ENCODE data around the gene ARHGEF7.

ARHGEF7 gene

DNA sequence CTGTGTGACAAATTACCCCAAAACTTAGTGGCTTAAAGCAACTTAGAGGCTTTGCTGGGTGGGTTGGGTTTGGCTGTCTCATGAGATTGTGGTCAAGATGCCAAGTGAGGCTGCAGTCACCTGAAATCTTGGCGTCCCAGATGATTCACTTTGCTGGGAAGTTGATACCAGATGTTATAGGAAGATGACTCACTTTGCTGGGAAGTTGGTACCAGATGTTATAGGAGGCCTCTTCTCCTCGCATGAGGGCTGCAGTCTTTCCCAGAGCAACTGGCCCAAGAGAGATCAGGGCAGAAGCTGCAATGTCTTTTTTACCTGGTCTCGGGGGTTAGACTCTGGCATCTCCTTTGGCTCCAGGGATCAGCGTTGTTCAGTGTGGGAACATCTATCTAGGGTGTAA is 222.1 kb downstream of the ARHGEF7 start:
- H3K27me3 Mint-ChIP-seq: no peaks in the 10 kb centered on the region
- H3K4me3 Mint-ChIP-seq: no peak overlapping the region
- H3K27ac Mint-ChIP-seq: no peak overlapping the region
- H3K4me1 Mint-ChIP-seq: no peaks in the 10 kb centered on the region
- peaks cover 24% of the 10 kb centered on the region for H3K36me3 Mint-ChIP-seq
- peaks cover 10% of the 10 kb centered on the region for H3K9me3 Mint-ChIP-seq

DNA sequence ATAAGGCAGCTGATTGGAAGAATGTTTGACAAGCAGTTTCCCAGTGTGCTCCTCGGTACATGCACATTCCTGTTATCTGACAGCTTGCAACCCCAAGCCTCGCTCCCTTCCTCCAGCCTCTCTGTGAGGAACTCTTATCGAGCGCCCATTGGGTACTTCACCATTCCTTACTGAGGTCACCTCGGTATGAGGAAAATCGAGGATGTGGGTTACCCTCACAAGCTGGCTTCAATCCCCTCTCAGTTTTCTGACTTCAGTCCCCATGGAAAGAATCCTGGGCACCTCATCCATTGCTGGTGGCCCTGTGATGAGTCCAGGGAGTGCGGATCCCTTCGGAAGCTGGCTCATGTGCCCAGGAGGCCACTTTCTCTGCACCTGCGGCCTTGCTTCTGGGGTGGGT is 222.6 kb downstream of the ARHGEF7 start:
- Mint-ChIP-seq H3K27ac (no peak overlapping the region), H3K4me3 (no peak overlapping the region), H3K36me3 (peaks cover 22% of the 10 kb centered on the region), H3K9me3 (peaks cover 8% of the 10 kb centered on the region), H3K4me1 (no peaks in the 10 kb centered on the region), H3K27me3 (no peaks in the 10 kb centered on the region)

DNA sequence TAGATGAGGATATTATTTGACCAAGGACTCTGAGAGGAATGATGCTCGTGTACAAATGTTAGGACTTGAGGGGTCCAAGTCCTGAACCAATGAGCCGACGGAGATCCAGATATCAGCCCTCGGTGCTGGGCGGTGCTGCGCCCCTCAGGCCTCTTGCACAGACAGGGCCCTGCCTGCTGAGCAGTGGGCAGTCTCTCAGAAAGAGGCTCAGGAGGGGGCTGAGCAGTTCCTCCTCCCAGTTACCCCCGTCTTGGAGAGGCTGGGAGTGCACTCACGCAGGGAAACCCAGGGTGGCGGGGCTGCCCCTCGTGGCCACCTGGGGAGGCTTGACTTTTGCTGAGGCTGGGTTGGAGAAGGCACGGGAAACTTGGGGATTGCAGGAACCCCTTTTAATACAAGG is 223.7 kb downstream of the ARHGEF7 start:
- H3K27ac Mint-ChIP-seq: no peak overlapping the region
- peaks cover 14% of the 10 kb centered on the region for H3K36me3 Mint-ChIP-seq
- H3K4me3 Mint-ChIP-seq: no peak overlapping the region
- H3K27me3 Mint-ChIP-seq: no peaks in the 10 kb centered on the region
- no peaks in the 10 kb centered on the region for H3K9me3 Mint-ChIP-seq
- no peaks in the 10 kb centered on the region for H3K4me1 Mint-ChIP-seq

DNA sequence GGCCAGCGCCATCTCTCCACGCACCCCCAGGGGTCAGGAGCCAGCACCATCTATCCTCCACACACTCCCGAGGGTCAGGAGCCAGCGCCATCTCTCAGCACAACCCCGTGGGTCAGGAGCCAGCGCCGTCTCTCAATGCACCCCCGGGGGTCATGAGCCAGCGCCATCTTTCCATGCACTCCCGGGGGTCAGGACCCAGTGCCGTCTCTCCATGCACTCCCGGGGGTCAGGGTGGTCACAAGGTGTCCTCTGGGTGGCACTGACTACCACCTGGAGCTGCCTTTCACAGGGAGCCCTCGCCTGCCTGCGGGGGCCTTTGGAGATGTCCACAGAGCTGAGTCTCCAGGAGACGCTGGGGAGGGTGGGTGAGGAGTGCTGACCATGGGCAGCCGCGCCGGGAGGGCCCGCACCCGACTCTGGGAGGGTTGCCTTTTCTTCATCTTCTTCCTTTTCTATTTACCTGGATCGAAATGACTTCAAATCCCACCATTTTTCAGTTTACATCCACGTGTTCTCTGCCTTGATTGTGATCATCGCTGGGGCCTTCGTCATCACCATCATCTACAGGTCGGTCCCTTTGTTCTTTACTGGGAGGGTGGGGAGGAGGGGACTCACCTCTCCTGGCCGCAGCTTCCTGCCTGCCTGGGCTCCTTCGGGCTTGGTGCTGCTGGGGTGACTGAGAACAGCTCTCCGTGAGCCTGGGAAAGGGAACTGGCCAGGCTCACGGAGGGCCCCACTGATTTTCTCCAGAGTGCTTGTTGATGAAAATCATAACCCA is 224.4 kb downstream of the ARHGEF7 start:
- Mint-ChIP-seq H3K4me3 (no peak overlapping the region), H3K36me3 (peaks cover 9% of the 10 kb centered on the region), H3K27ac (no peak overlapping the region), H3K9me3 (no peaks in the 10 kb centered on the region), H3K27me3 (no peaks in the 10 kb centered on the region), H3K4me1 (no peaks in the 10 kb centered on the region)

DNA sequence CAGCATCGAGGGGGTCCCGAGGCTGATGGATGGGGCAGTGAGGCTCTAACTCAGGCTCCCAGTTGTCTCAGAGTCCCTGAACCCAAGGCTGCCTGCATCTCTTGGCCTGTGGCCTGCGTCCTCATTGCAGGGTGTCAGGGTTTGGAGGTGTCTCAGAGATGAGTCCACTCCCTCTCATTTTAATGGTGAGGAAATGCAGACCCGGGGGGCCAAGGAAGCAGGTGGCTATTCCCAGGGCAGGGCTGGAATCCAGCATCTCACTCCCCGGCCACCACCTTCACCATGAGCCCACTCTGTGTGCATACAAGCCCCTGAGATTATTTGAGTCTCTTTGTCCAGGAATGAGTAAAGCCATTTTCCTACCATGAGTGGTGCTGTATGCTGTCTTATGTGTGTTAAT is 226.8 kb downstream of the ARHGEF7 start:
- Mint-ChIP-seq H3K27me3 (no peaks in the 10 kb centered on the region), H3K4me3 (no peak overlapping the region), H3K4me1 (no peaks in the 10 kb centered on the region), H3K36me3 (peaks cover 7% of the 10 kb centered on the region), H3K9me3 (no peaks in the 10 kb centered on the region), H3K27ac (no peak overlapping the region)

DNA sequence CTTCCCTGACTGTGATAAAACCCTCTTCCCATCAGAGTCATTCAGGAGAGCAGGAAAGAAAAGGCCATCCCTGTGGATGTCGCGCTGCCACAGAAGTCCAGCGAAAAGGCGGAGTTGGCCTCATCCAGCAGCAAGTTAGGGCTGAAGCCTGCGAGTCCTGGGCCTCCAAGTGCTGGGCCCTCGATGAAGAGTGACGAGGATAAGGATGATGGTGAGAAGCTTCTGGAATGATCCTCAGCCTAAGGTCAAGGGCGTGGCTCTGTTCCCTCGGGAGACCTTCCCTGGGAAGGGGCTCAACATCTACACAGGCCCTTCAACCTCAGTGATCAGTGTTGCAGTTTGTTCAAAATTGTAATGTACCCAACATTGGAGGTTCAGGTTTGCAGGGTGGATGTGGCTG is 227.6 kb downstream of the ARHGEF7 start:
- Mint-ChIP-seq H3K27me3 (no peaks in the 10 kb centered on the region), H3K27ac (no peak overlapping the region), H3K4me3 (no peak overlapping the region), H3K4me1 (no peaks in the 10 kb centered on the region), H3K9me3 (no peaks in the 10 kb centered on the region), H3K36me3 (peaks cover 5% of the 10 kb centered on the region)

DNA sequence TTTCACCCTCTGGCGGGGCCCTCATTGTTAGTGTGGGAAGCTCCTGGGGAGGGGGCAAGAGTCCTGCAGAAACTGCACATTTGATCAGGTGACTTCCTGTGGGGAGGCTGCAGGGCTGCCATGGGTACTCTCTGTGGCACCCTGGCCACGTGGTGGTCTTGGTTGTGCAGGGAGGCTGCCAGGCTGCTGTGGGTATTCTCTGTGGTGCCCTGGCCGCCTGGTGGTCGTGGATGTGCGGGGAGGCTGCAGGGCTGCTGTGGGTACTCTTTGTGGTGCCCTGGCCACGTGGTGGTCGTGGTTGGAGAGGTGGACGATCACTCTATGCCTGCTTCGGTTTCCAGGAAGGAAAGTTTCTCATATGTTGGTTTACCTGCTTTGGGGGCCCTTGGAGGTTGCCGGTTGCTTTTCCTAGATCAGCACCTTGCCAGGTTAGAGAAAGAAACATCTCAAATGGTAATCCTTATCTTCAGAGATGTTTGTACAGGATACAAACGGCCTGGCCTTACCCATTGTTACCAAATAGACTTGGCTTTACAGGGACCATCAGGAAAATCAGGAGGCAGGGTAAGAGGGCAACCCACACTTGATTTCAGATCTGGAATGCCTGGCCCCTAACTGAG is 228.2 kb downstream of the ARHGEF7 start:
- Mint-ChIP-seq H3K4me1 (no peaks in the 10 kb centered on the region), H3K4me3 (no peak overlapping the region), H3K36me3 (peaks cover 5% of the 10 kb centered on the region), H3K27ac (no peak overlapping the region), H3K9me3 (no peaks in the 10 kb centered on the region), H3K27me3 (no peaks in the 10 kb centered on the region)

DNA sequence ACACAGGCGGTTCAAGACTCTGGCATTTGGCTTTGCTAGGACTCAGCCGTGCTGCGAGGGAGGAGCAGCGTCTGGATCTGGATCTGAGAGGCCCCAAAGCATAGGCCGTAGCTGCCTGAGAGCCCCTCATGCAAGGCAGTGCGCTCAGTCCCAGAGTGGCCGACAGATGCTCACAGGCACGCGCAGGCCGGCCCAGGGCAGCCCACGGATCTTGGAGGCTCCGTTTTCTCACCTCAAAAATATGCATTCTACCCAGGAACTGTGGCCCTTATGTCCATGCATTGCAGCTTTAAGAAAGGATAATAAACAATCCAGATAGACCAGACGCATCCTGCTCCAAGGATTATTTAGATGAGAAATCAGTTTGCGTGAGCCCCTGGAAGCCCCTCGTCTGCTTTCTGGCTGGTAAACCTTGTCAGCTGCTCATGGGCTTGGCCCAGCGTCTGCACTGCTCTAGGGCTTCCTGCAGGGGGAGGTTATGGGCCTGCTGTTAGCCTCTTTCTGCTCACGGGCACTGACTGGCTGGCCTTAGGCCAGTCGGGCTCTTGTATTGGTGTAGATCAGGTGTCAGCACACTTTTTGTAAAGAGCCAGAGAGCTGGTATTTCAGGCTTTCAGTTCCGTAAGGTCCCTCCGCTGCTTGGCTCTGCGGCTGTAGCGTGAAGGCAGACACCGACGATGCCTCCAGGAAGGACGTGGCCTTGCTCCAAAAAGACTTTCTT is 229.5 kb downstream of the ARHGEF7 start:
- no peak overlapping the region for H3K27ac Mint-ChIP-seq
- H3K36me3 Mint-ChIP-seq: peaks cover 2% of the 10 kb centered on the region
- no peaks in the 10 kb centered on the region for H3K27me3 Mint-ChIP-seq
- no peaks in the 10 kb centered on the region for H3K9me3 Mint-ChIP-seq
- no peak overlapping the region for H3K4me3 Mint-ChIP-seq
- no peaks in the 10 kb centered on the region for H3K4me1 Mint-ChIP-seq

DNA sequence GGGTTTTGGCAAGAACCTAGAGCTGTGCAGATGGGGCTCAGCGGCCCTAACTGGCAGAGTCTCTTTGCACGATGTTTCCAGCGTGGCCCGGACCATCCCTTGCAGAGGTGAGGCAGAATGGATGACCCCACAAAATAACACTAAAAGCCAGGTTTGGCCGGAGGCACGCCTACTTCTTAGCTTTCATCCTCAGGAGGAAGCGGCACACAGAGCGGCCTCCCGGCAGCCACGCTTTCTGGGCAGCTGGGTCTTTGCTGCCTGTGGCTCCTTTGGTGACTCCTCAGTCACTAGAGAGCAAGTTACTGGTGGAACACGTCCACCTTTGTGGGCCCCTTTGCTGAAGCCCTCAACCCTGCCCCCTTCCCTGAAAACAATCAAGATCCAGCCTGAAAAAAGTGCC is 230.6 kb downstream of the ARHGEF7 start:
- Mint-ChIP-seq H3K4me1 (no peaks in the 10 kb centered on the region), H3K36me3 (no peaks in the 10 kb centered on the region), H3K9me3 (no peaks in the 10 kb centered on the region), H3K27ac (no peak overlapping the region), H3K4me3 (no peak overlapping the region), H3K27me3 (no peaks in the 10 kb centered on the region)

DNA sequence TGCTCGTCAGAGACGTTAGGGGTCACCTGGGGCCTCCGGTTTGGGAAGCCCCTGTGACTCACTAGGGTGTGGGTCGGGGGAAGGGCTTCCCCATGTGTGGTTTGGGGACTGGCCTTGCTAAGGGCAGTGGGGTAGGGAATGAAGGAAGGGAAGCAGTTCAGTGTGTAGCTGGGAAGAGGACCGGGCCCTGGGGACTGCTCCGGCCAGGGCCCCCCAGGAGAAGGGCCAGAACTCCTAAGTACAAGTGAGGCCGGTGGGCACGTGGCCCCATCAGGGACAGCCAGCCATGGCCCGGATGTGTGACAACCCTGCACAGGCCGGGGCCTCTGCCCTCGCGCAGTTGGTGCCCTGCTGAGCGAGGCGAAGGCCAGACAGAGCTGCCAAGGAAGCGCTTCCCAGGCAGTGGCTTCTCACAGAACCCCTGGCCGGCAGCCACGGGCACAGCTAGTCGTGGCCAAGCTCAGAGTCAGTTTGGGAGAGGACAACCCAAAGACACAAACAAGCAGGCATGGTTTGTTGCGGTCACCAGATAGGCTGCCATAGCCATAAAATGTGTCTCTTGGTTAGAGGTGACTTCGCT is 231.1 kb downstream of the ARHGEF7 start:
- Mint-ChIP-seq H3K4me1 (no peaks in the 10 kb centered on the region), H3K4me3 (no peak overlapping the region), H3K27me3 (no peaks in the 10 kb centered on the region), H3K36me3 (no peaks in the 10 kb centered on the region), H3K27ac (no peak overlapping the region), H3K9me3 (no peaks in the 10 kb centered on the region)

DNA sequence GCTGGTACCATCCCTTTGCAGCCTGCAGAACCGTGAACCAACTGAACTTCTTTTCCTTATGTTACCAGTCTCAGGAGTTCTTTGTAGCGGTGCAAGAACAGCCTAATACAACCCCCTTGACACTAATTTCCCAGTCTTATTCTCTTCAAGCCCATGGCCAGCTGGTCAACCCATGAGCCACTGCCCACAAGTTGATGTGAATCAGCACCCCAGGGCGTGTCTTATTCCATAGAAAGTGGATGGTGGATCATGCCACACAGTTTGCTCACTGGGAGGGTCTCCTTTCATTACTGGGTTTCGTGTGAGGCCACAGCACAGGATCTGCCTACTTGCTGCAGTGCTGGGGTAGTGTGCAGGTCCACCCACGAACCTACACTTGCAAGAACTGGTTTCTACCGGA is 232.3 kb downstream of the ARHGEF7 start:
- no peak overlapping the region for H3K4me3 Mint-ChIP-seq
- no peaks in the 10 kb centered on the region for H3K4me1 Mint-ChIP-seq
- H3K36me3 Mint-ChIP-seq: no peaks in the 10 kb centered on the region
- no peaks in the 10 kb centered on the region for H3K9me3 Mint-ChIP-seq
- H3K27me3 Mint-ChIP-seq: no peaks in the 10 kb centered on the region
- no peak overlapping the region for H3K27ac Mint-ChIP-seq

DNA sequence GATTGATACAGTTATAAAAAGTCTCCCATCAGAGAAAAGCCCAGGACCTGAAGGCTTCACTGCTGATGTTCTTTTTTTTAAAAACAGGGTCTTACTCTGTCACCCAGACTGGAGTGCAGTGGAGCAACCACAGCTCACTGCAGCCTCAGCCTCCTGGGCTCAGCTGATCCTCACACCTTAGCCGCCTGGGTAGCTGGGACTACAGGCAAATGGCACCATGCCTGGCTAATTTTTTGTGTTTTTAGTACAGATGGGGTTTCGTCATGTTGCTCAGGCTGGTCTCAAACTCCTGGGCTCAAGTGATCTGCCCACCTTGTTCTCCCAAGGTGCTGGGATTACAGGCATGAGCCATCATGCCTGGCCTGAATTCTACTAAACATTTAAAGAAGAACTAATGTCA is 238.4 kb downstream of the ARHGEF7 start:
- peaks cover 13% of the 10 kb centered on the region for H3K4me1 Mint-ChIP-seq
- no peak overlapping the region for H3K4me3 Mint-ChIP-seq
- H3K36me3 Mint-ChIP-seq: no peaks in the 10 kb centered on the region
- no peak overlapping the region for H3K27ac Mint-ChIP-seq
- H3K9me3 Mint-ChIP-seq: no peaks in the 10 kb centered on the region
- H3K27me3 Mint-ChIP-seq: no peaks in the 10 kb centered on the region

DNA sequence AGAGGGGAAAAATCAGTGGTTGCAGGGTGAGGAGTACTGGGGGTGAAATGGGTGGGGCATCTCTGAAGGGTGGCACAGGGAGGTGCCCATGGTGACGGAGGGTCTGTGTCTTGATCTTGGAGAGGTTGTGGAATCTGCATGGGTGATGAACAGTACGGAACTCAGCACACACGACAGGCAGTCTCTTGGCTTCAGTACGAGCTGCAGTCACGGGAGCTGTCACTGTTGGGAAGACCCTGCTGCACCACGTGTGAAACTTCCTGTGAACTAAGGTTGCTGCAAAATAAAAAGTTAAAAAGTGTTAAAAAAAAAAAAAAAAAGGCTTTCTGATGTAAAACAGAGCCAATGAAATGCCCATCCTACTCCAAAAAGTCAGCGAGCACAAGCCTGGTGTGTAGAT is 239.7 kb downstream of the ARHGEF7 start:
- Mint-ChIP-seq H3K36me3 (no peaks in the 10 kb centered on the region), H3K27ac (no peak overlapping the region), H3K27me3 (no peaks in the 10 kb centered on the region), H3K4me1 (peaks cover 13% of the 10 kb centered on the region), H3K9me3 (no peaks in the 10 kb centered on the region), H3K4me3 (no peak overlapping the region)

All from activated naive CD4-positive, alpha-beta T cell treated with anti-CD3 and anti-CD28 coated beads, Interleukin-2, amount 50 U/mL, for 24 hours (primary cell).